H9 (cell line): ENCODE measurements around the gene CDKAL1. TPM values are rescaled to one million over a fixed set of nuclear protein-coding genes. Genes with fewer than 3 reads are reported as not detected.

ENCODE experiments used
- DNase-seq: peaks from one replicate; pipeline ENCODE4 v3.0.0-alpha.2; 2017
- H2AFZ ChIP-seq: one replicate; pipeline ENCODE4 v1.6.1; 2013; ENCODE audit warnings: mild to moderate bottlenecking, low read length, control low read depth, moderate library complexity
- H2AK5ac ChIP-seq: 2 replicates; pipeline ENCODE4 v1.6.1; 2013; ENCODE audit warnings: low read length, control low read depth, mixed read lengths; ENCODE audit not compliant: insufficient read length
- H2BK120ac ChIP-seq: one replicate; pipeline ENCODE4 v1.6.1; 2013; ENCODE audit warnings: low read depth, mild to moderate bottlenecking, low read length, control low read depth, inconsistent platforms; ENCODE audit not compliant: poor library complexity, severe bottlenecking
- H2BK12ac ChIP-seq: 2 replicates; pipeline ENCODE4 v1.6.1; 2013; ENCODE audit warnings: low read length, control low read depth, mixed read lengths, low read depth; ENCODE audit not compliant: insufficient read length
- H2BK15ac ChIP-seq: 2 replicates; pipeline ENCODE4 v1.6.1; 2013; ENCODE audit warnings: low read depth, low read length, control low read depth
- H2BK20ac ChIP-seq: one replicate; pipeline ENCODE4 v1.6.1; 2013; ENCODE audit warnings: low read depth, mild to moderate bottlenecking, low read length, control low read depth, inconsistent platforms; ENCODE audit not compliant: poor library complexity, severe bottlenecking
- H2BK5ac ChIP-seq: 2 replicates; pipeline ENCODE4 v1.6.1; 2013; ENCODE audit warnings: low read length, control low read depth, mixed read lengths; ENCODE audit not compliant: insufficient read length
- H3K14ac ChIP-seq: 2 replicates; pipeline ENCODE4 v1.6.1; 2013; ENCODE audit warnings: low read length, control low read depth; ENCODE audit not compliant: insufficient read depth
- H3K18ac ChIP-seq: 2 replicates; pipeline ENCODE4 v1.6.1; 2013; ENCODE audit warnings: low read depth, mild to moderate bottlenecking, mixed read lengths, low read length, control low read depth; ENCODE audit not compliant: insufficient read length
- H3K23ac ChIP-seq: 2 replicates; pipeline ENCODE4 v1.6.1; 2013; ENCODE audit warnings: low read length, control low read depth, mixed read lengths, low read depth; ENCODE audit not compliant: insufficient read length
- H3K23me2 ChIP-seq: 2 replicates; pipeline ENCODE4 v1.6.1; 2013; ENCODE audit warnings: low read depth, mild to moderate bottlenecking, mixed read lengths, low read length, control low read depth; ENCODE audit not compliant: insufficient read length, poor library complexity, severe bottlenecking
- H3K27ac ChIP-seq: 2 replicates; pipeline ENCODE4 v1.5.1; 2013; ENCODE audit warnings: low read length, control low read depth, mixed read lengths, low read depth; ENCODE audit not compliant: insufficient read length
- H3K27me3 ChIP-seq: 2 replicates; pipeline ENCODE4 v1.6.1; 2013; ENCODE audit warnings: low read length, control low read depth, inconsistent platforms; ENCODE audit not compliant: insufficient read depth
- H3K4ac ChIP-seq: 2 replicates; pipeline ENCODE4 v1.6.1; 2013; ENCODE audit warnings: low read depth, mild to moderate bottlenecking, control low read depth, inconsistent platforms, low read length, moderate library complexity
- H3K4me1 ChIP-seq: 2 replicates; pipeline ENCODE4 v1.6.1; 2013; ENCODE audit warnings: low read length, control low read depth, inconsistent platforms; ENCODE audit not compliant: insufficient read depth
- H3K4me2 ChIP-seq: 2 replicates; pipeline ENCODE4 v1.6.1; 2013; ENCODE audit warnings: low read length, control low read depth, mixed read lengths; ENCODE audit not compliant: insufficient read length, insufficient read depth
- H3K56ac ChIP-seq: 2 replicates; pipeline ENCODE4 v1.6.1; 2013; ENCODE audit warnings: low read depth, mild to moderate bottlenecking, mixed read lengths, low read length, control low read depth; ENCODE audit not compliant: insufficient read length
- H3K79me1 ChIP-seq: 2 replicates; pipeline ENCODE4 v1.6.1; 2013; ENCODE audit warnings: low read depth, mild to moderate bottlenecking, moderate library complexity, low read length, control low read depth, inconsistent platforms; ENCODE audit not compliant: insufficient read depth, poor library complexity, severe bottlenecking
- H3K79me2 ChIP-seq: 2 replicates; pipeline ENCODE4 v1.6.1; 2013; ENCODE audit warnings: low read length, control low read depth, inconsistent platforms; ENCODE audit not compliant: insufficient read depth
- H3K9ac ChIP-seq: 2 replicates; pipeline ENCODE4 v1.6.1; 2013; ENCODE audit warnings: low read length, control low read depth, mixed read lengths; ENCODE audit not compliant: insufficient read length; ENCODE audit errors: extremely low read depth
- H3K9me3 ChIP-seq: one replicate; pipeline ENCODE4 v1.6.1; 2013; ENCODE audit warnings: low read depth, low read length, inconsistent platforms; ENCODE audit not compliant: control insufficient read depth
- H3T11ph ChIP-seq: one replicate; pipeline ENCODE4 v1.6.1; 2013; ENCODE audit warnings: mild to moderate bottlenecking, low read length, control low read depth, inconsistent platforms
- H4K20me1 ChIP-seq: one replicate; pipeline ENCODE4 v1.6.1; 2013; ENCODE audit not compliant: control insufficient read depth, insufficient read length, insufficient read depth
- H4K5ac ChIP-seq: 2 replicates; pipeline ENCODE4 v1.6.1; 2013; ENCODE audit warnings: low read depth, mild to moderate bottlenecking, mixed read lengths, low read length, control low read depth; ENCODE audit not compliant: insufficient read length
- H4K8ac ChIP-seq: replicated peaks from 2 replicates; pipeline ENCODE4 v1.6.1; 2013; ENCODE audit warnings: low read length, control low read depth, mixed read lengths, low read depth; ENCODE audit not compliant: insufficient read length
- H4K91ac ChIP-seq: 2 replicates; pipeline ENCODE4 v1.6.1; 2013; ENCODE audit warnings: low read depth, mild to moderate bottlenecking, moderate library complexity, mixed read lengths, low read length, control low read depth; ENCODE audit not compliant: insufficient read length
- H3K27ac Mint-ChIP-seq, 3 experiments: 2 replicates in 2 of 3; 3 replicates in 1 of 3; pipeline ENCODE4 v1.8.0; 2020 to 2021; ENCODE audit warnings: mixed read lengths in 3 of 3, mild to moderate bottlenecking in 1 of 3, moderate library complexity in 1 of 3
- H3K27me3 Mint-ChIP-seq: 2 replicates; pipeline ENCODE4 v1.8.0; 2021; ENCODE audit warnings: low read depth, mild to moderate bottlenecking, moderate library complexity, mixed read lengths
- H3K36me3 Mint-ChIP-seq, 3 experiments: 2 replicates in 2 of 3; 3 replicates in 1 of 3; pipeline ENCODE4 v1.8.0; 2020 to 2021; ENCODE audit warnings: low read depth in 3 of 3, mixed read lengths in 3 of 3; ENCODE audit not compliant: insufficient read depth in 1 of 3
- H3K4me1 Mint-ChIP-seq, 2 experiments: 2 replicates each; pipeline ENCODE4 v1.8.0; 2020; ENCODE audit warnings: mixed read lengths in 2 of 2
- H3K4me3 Mint-ChIP-seq, 2 experiments: 2 replicates in 1 of 2; 3 replicates in 1 of 2; pipeline ENCODE4 v1.8.0; 2020 to 2021; ENCODE audit warnings: mild to moderate bottlenecking in 2 of 2, mixed read lengths in 2 of 2, moderate library complexity in 1 of 2
- H3K9me3 Mint-ChIP-seq, 2 experiments: 2 replicates in 1 of 2; 3 replicates in 1 of 2; pipeline ENCODE4 v1.8.0; 2020; ENCODE audit warnings: mild to moderate bottlenecking in 2 of 2, mixed read lengths in 2 of 2, moderate library complexity in 1 of 2
- WGBS: extraction: QIAGEN DNeasy Blood & Tissue Kit; methylation state at CpG from one replicate; pipeline ENCODE4 v1.1.7; 2013; ENCODE audit warnings: missing lambda C conversion rate, low lambda C conversion rate, mixed read lengths; ENCODE audit not compliant: insufficient read length; ENCODE audit errors: extremely low coverage; 5-methylcytosine and 5-hydroxymethylcytosine counted together
- total RNA-seq: library from RNA; stranded (reverse); gene quantifications from 2 replicates; pipeline ENCODE4 v1.2.1, GENCODE V29; 2021
- TF ChIP-seq, protein P1 (sequence below): fragments of 200-600 bp; sonication (generic); conservative IDR thresholded peaks from 3 replicates; pipeline ENCODE4 v1.8.0; 2021; ENCODE audit warnings: antibody characterized with exemption, mild to moderate bottlenecking

Gene CDKAL1
- total RNA-seq, 1 experiment from 2014 or later = 23.0 TPM

DNA sequence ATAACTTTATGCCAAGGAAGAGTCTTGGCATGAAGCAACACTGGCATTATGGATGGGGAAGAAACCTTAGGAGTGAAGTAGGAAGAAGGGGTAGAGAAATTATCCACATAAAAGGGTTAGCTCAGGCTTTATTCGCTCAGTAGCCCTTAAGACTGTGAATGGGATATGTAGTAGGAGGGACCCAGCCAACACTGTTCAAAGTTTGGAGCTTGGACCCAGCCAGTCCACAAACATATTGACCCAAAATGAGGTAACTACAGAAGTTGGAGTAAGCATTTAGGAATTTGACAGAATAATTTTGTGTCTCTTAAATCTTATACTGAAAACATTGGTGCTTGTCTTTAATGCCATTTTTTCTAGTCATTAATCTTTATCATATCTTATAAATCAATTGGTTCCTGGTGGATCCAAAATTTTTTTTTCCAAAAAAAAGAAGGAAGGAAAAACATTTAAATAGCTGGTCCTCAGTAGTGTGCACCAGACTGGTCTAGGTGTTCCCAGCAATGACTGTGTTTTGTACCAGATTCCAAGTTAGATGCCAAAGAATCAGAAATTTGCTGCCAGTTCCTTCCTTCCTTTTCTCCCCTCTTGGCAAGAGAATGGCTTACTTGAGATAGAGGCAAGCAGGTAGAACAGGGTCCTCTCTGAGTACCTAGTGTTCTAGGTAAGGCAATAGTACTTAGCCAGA, 607.5 kb downstream of the CDKAL1 start:
- peaks cover 14 to 25% of the 10 kb centered on the region in 2 experiments for H3K4me1 Mint-ChIP-seq
- H3K23ac ChIP-seq = no peak overlapping the region
- no peak overlapping the region for H3K9ac ChIP-seq
- H3K9me3 Mint-ChIP-seq = no peaks in the 10 kb centered on the region
- no peak overlapping the region for H2BK12ac ChIP-seq
- peaks cover 0 to 7% (median 2%) of the 10 kb centered on the region in 3 experiments; a peak in 1 of 7 replicates for H3K36me3 Mint-ChIP-seq
- no peak overlapping the region for H3K4me2 ChIP-seq
- no peak overlapping the region for H2BK15ac ChIP-seq
- no peak overlapping the region for H2BK120ac ChIP-seq
- H3T11ph ChIP-seq = no peak overlapping the region
- no peak overlapping the region for H4K5ac ChIP-seq
- H3K9me3 ChIP-seq = no peaks in the 10 kb centered on the region
- no peak overlapping the region for H3K4ac ChIP-seq
- TF ChIP-seq, protein P1, sequence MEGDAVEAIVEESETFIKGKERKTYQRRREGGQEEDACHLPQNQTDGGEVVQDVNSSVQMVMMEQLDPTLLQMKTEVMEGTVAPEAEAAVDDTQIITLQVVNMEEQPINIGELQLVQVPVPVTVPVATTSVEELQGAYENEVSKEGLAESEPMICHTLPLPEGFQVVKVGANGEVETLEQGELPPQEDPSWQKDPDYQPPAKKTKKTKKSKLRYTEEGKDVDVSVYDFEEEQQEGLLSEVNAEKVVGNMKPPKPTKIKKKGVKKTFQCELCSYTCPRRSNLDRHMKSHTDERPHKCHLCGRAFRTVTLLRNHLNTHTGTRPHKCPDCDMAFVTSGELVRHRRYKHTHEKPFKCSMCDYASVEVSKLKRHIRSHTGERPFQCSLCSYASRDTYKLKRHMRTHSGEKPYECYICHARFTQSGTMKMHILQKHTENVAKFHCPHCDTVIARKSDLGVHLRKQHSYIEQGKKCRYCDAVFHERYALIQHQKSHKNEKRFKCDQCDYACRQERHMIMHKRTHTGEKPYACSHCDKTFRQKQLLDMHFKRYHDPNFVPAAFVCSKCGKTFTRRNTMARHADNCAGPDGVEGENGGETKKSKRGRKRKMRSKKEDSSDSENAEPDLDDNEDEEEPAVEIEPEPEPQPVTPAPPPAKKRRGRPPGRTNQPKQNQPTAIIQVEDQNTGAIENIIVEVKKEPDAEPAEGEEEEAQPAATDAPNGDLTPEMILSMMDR = no peak
- H3K23me2 ChIP-seq = no peaks in the 10 kb centered on the region
- peak overlapping the region in 1 of 3 experiments; percentile 40; a peak in 1 of 7 replicates for H3K27ac Mint-ChIP-seq
- H2AK5ac ChIP-seq = no peak overlapping the region
- no peaks in the 10 kb centered on the region for H3K79me2 ChIP-seq
- H2BK5ac ChIP-seq = no peak overlapping the region
- H2BK20ac ChIP-seq = no peak overlapping the region
- no peak overlapping the region for H2AFZ ChIP-seq
- no peak overlapping the region for H3K14ac ChIP-seq
- no peaks in the 10 kb centered on the region for H3K27me3 Mint-ChIP-seq
- H4K8ac ChIP-seq = no peak overlapping the region
- no peak for DNase-seq
- no peak overlapping the region for H4K91ac ChIP-seq
- no peak overlapping the region for H3K4me3 Mint-ChIP-seq
- H3K27ac ChIP-seq = no peak overlapping the region
- H4K20me1 ChIP-seq = no peaks in the 10 kb centered on the region
- no peaks in the 10 kb centered on the region for H3K4me1 ChIP-seq
- no peak overlapping the region for H3K18ac ChIP-seq
- no CpG with 5 or more reads among the region's 1 CpG for whole genome bisulfite sequencing
- no peaks in the 10 kb centered on the region for H3K79me1 ChIP-seq
- no peak overlapping the region for H3K56ac ChIP-seq
- H3K27me3 ChIP-seq = no peaks in the 10 kb centered on the region
